ENCODE data around the gene CD47.
A peak's percentile ranks its signal among the peaks of the same experiment; 100 is the strongest.

CD47 gene

GRCh38 chr3:108093021-108093420 is 2.2 kb upstream of the CD47 start:
- DNase-seq (ENCODE audit: extremely low read depth in 1 of 2, low read depth in 1 of 2) = no peak

GRCh38 chr3:108092501-108092900 is 1.7 kb upstream of the CD47 start:
- DNase-seq (ENCODE audit: extremely low read depth in 1 of 2, low read depth in 1 of 2) = no peak

- no peak for DNase-seq (ENCODE audit: extremely low read depth in 1 of 2, low read depth in 1 of 2)
Observed at GRCh38 chr3:108091498-108092250, 843 bp upstream of the CD47 start.

- peak in 1 of 2 donors; percentile 52 for DNase-seq (ENCODE audit: extremely low read depth in 1 of 2, low read depth in 1 of 2)
Observed at GRCh38 chr3:108090049-108090700, 656 bp downstream of the CD47 start.

- DNase-seq (ENCODE audit: extremely low read depth in 1 of 2, low read depth in 1 of 2) = no peak
Observed at GRCh38 chr3:108089579-108089978, 1.3 kb downstream of the CD47 start.

GRCh38 chr3:108088697-108089096 is 2.1 kb downstream of the CD47 start:
- DNase-seq (ENCODE audit: extremely low read depth in 1 of 2, low read depth in 1 of 2) = no peak

- no peak for DNase-seq (ENCODE audit: extremely low read depth in 1 of 2, low read depth in 1 of 2)
Observed at GRCh38 chr3:108088146-108088545, 2.7 kb downstream of the CD47 start.

- DNase-seq (ENCODE audit: extremely low read depth in 1 of 2, low read depth in 1 of 2) = no peak
Observed at GRCh38 chr3:108086653-108087052, 4.2 kb downstream of the CD47 start.

- DNase-seq (ENCODE audit: extremely low read depth in 1 of 2, low read depth in 1 of 2) = no peak
Observed at GRCh38 chr3:108085810-108086350, 5.0 kb downstream of the CD47 start.

GRCh38 chr3:108085370-108085769 is 5.5 kb downstream of the CD47 start:
- DNase-seq (ENCODE audit: extremely low read depth in 1 of 2, low read depth in 1 of 2) = no peak

GRCh38 chr3:108079877-108080276 is 11.0 kb downstream of the CD47 start:
- DNase-seq (ENCODE audit: extremely low read depth in 1 of 2, low read depth in 1 of 2) = no peak

- no peak for DNase-seq (ENCODE audit: extremely low read depth in 1 of 2, low read depth in 1 of 2)
Observed at GRCh38 chr3:108079043-108079442, 11.8 kb downstream of the CD47 start.

GRCh38 chr3:108076564-108076963 is 14.3 kb downstream of the CD47 start:
- no peak for DNase-seq (ENCODE audit: extremely low read depth in 1 of 2, low read depth in 1 of 2)

GRCh38 chr3:108073764-108074431 is 16.9 kb downstream of the CD47 start:
- DNase-seq (ENCODE audit: extremely low read depth in 1 of 2, low read depth in 1 of 2) = no peak

GRCh38 chr3:108071368-108071767 is 19.5 kb downstream of the CD47 start:
- no peak for DNase-seq (ENCODE audit: extremely low read depth in 1 of 2, low read depth in 1 of 2)

GRCh38 chr3:108070356-108070755 is 20.5 kb downstream of the CD47 start:
- no peak for DNase-seq (ENCODE audit: extremely low read depth in 1 of 2, low read depth in 1 of 2)

GRCh38 chr3:108067768-108068167 is 23.1 kb downstream of the CD47 start:
- DNase-seq (ENCODE audit: extremely low read depth in 1 of 2, low read depth in 1 of 2) = no peak

GRCh38 chr3:108065096-108065495 is 25.7 kb downstream of the CD47 start:
- no peak for DNase-seq (ENCODE audit: extremely low read depth in 1 of 2, low read depth in 1 of 2)

GRCh38 chr3:108064293-108064887 is 26.4 kb downstream of the CD47 start:
- DNase-seq (ENCODE audit: extremely low read depth in 1 of 2, low read depth in 1 of 2) = no peak

GRCh38 chr3:108062051-108062450 is 28.8 kb downstream of the CD47 start:
- no peak for DNase-seq (ENCODE audit: extremely low read depth in 1 of 2, low read depth in 1 of 2)

- no peak for DNase-seq (ENCODE audit: extremely low read depth in 1 of 2, low read depth in 1 of 2)
Observed at GRCh38 chr3:108060331-108060730, 30.5 kb downstream of the CD47 start.

All from stimulated activated CD8-positive, alpha-beta memory T cell treated with anti-CD3 and anti-CD28 coated beads, Interleukin-7, amount 100 ng/mL, for 48 hours (primary cell).